HCT116 (cell line): ENCODE data around the gene TSPEAR. TPM values are rescaled to one million over a fixed set of nuclear protein-coding genes. Genes with fewer than 3 reads are reported as not detected.
A peak's percentile ranks its signal among the peaks of the same experiment; 100 is the strongest.

Experiments
- ATAC-seq: fragments of 200-7000 bp; cut with Tn5 transposase; 2 replicates; pipeline ENCODE4 v1.9.1; 2020; ENCODE audit warnings: mild to moderate bottlenecking, moderate library complexity
- BruUV-seq: library from RNA; stranded (reverse); fragments of 400-500 nt; replicated peaks from 2 replicates; lab custom pipeline; 2021; lab: Mats Ljungman, UMichigan
- CTCF ChIA-PET: fragments of 300-600 bp; sonication (Branson Sonifier 250); formaldehyde crosslinking; loops from one replicate; lab custom pipeline; 2021; ENCODE audit warnings: antibody characterized with exemption; lab: Charles Lee
- POLR2A ChIA-PET: fragments of 300-600, 350-600 bp; sonication (Branson Sonifier 250); formaldehyde crosslinking; loops from one replicate; lab custom pipeline; 2021; ENCODE audit warnings: antibody characterized with exemption; lab: Charles Lee
- RAD21 ChIA-PET, 2 experiments: fragments of 300-600 bp; sonication (Branson Sonifier 250); formaldehyde crosslinking; loops; one replicate each; lab custom pipeline; 2023; ENCODE audit warnings: low total read pairs in 2 of 2; ENCODE audit not compliant: uncharacterized antibody in 2 of 2, unreplicated experiment in 2 of 2, low non-redundant PET in 1 of 2; lab: Charles Lee
- DNase-seq: peaks from one replicate; pipeline ENCODE4 v3.0.0-alpha.2; 2010; ENCODE audit warnings: low read depth, low spot score
- H2AFZ ChIP-seq: fragments of 200-600 bp; shearing (Covaris generic), sonication (generic); 2 replicates; pipeline ENCODE4 v1.6.1; 2017; ENCODE audit warnings: low read depth, mixed run types, mixed read lengths, antibody characterized with exemption, low read length; ENCODE audit not compliant: poor library complexity, severe bottlenecking
- H3K27ac ChIP-seq: 2 replicates; pipeline ENCODE4 v1.5.1; 2012; ENCODE audit warnings: low read depth, low read length
- H3K27me3 ChIP-seq: fragments of 200-600 bp; sonication (generic); 2 replicates; pipeline ENCODE4 v1.6.1; 2016; ENCODE audit warnings: mixed run types, low read length, mixed read lengths; ENCODE audit not compliant: insufficient read depth
- H3K36me3 ChIP-seq, 2 experiments: fragments of 200-500 bp in 1 of 2; fragments of 200-600 bp in 1 of 2; sonication (Bioruptor generic) in 1 of 2; sonication (generic) in 1 of 2; 2 replicates each; pipeline versions ENCODE4 v1.5.1 to v1.6.1; 2014 to 2016; ENCODE audit warnings: low read length in 2 of 2, inconsistent platforms in 1 of 2, mixed read lengths in 1 of 2, mixed run types in 1 of 2; ENCODE audit not compliant: insufficient read depth in 2 of 2, control insufficient read depth in 1 of 2
- H3K4me1 ChIP-seq, 2 experiments: fragments of 200-600 bp in 1 of 2; sonication (generic) in 1 of 2; 2 replicates each; pipeline versions ENCODE4 v1.5.1 to v1.6.1; 2012 to 2017; ENCODE audit warnings: low read length in 2 of 2, inconsistent platforms in 1 of 2, mild to moderate bottlenecking in 1 of 2, mixed read lengths in 1 of 2, mixed run types in 1 of 2, moderate library complexity in 1 of 2; ENCODE audit not compliant: insufficient read depth in 2 of 2, control insufficient read depth in 1 of 2
- H3K4me2 ChIP-seq: fragments of 200-600 bp; sonication (generic); 2 replicates; pipeline ENCODE4 v1.6.1; 2017; ENCODE audit warnings: mixed run types, low read length, mixed read lengths
- H3K4me3 ChIP-seq, 2 experiments: fragments of 200-600 bp in 1 of 2; sonication (generic) in 1 of 2; replicated peaks in 1 of 2; 2 replicates each; pipeline ENCODE4 v1.5.1; 2011 to 2016; ENCODE audit warnings: low read length in 2 of 2, control low read depth in 1 of 2, low read depth in 1 of 2, mild to moderate bottlenecking in 1 of 2, mixed read lengths in 1 of 2, mixed run types in 1 of 2
- H3K79me2 ChIP-seq: fragments of 200-600 bp; sonication (generic); 2 replicates; pipeline ENCODE4 v1.6.1; 2017; ENCODE audit warnings: mild to moderate bottlenecking, mixed run types, low read length, moderate library complexity, mixed read lengths; ENCODE audit not compliant: insufficient read depth
- H3K9ac ChIP-seq: fragments of 200-600 bp; sonication (generic); 2 replicates; pipeline ENCODE4 v1.6.1; 2016; ENCODE audit warnings: low read length, mixed read lengths
- H3K9me2 ChIP-seq: fragments of 200-600 bp; sonication (generic), shearing (Covaris generic); 2 replicates; pipeline ENCODE4 v1.6.1; 2017; ENCODE audit warnings: mixed run types, mild to moderate bottlenecking, moderate library complexity; ENCODE audit not compliant: insufficient read depth
- H3K9me3 ChIP-seq, 2 experiments: fragments of 200-500 bp in 1 of 2; fragments of 200-600 bp in 1 of 2; sonication (Bioruptor generic) in 1 of 2; sonication (generic) in 1 of 2; 2 replicates each; pipeline ENCODE4 v1.6.1; 2014 to 2017; ENCODE audit warnings: low read length in 2 of 2, mixed read lengths in 2 of 2, inconsistent platforms in 1 of 2, low read depth in 1 of 2, mild to moderate bottlenecking in 1 of 2, mixed run types in 1 of 2, moderate library complexity in 1 of 2; ENCODE audit not compliant: control insufficient read depth in 1 of 2, insufficient read depth in 1 of 2
- H4K20me1 ChIP-seq: fragments of 200-600 bp; sonication (generic), shearing (Covaris generic); 2 replicates; pipeline ENCODE4 v1.6.1; 2017; ENCODE audit warnings: mixed run types, mild to moderate bottlenecking, moderate library complexity; ENCODE audit not compliant: insufficient read depth
- CBX3 ChIP-seq: IDR thresholded peaks from 2 replicates; pipeline ENCODE4 v1.6.1; 2012; ENCODE audit warnings: low read depth
- CEBPB ChIP-seq: IDR thresholded peaks from 2 replicates; pipeline ENCODE4 v1.6.1; 2012; ENCODE audit warnings: low read depth
- CTCF ChIP-seq, 3 experiments: fragments of 200-600 bp in 1 of 3; sonication (generic) in 1 of 3; IDR thresholded peaks in 2 of 3; conservative IDR thresholded peaks in 1 of 3; 2 replicates each; pipeline ENCODE4 v1.5.1; 2012 to 2017; ENCODE audit warnings: low read depth in 2 of 3, low read length in 2 of 3, antibody characterized with exemption in 1 of 3, borderline replicate concordance in 1 of 3, control low read depth in 1 of 3, mild to moderate bottlenecking in 1 of 3, mixed read lengths in 1 of 3, mixed run types in 1 of 3, moderate library complexity in 1 of 3; ENCODE audit not compliant: insufficient read depth in 1 of 3
- ELF1 ChIP-seq: IDR thresholded peaks from 2 replicates; pipeline ENCODE4 v1.6.1; 2012; ENCODE audit warnings: low read depth, borderline replicate concordance
- FOSL1 ChIP-seq: IDR thresholded peaks from 2 replicates; pipeline ENCODE4 v1.6.1; 2012; ENCODE audit warnings: low read depth
- JUND ChIP-seq: IDR thresholded peaks from 2 replicates; pipeline ENCODE4 v1.6.1; 2012
- MAX ChIP-seq: IDR thresholded peaks from 2 replicates; pipeline ENCODE4 v1.6.1; 2012
- POLR2AphosphoS5 ChIP-seq: IDR thresholded peaks from 2 replicates; pipeline ENCODE4 v1.6.1; 2011; ENCODE audit warnings: mild to moderate bottlenecking, low read depth, low read length, moderate library complexity
- RAD21 ChIP-seq: IDR thresholded peaks from 2 replicates; pipeline ENCODE4 v1.6.1; 2012; ENCODE audit warnings: low read depth, mild to moderate bottlenecking
- SIN3A ChIP-seq: IDR thresholded peaks from 2 replicates; pipeline ENCODE4 v1.6.1; 2012; ENCODE audit warnings: low read depth
- SRF ChIP-seq: IDR thresholded peaks from 2 replicates; pipeline ENCODE4 v1.6.1; 2012; ENCODE audit warnings: low read depth
- TCF7L2 ChIP-seq: IDR thresholded peaks from 2 replicates; pipeline ENCODE4 v1.7.0; 2011; ENCODE audit warnings: borderline replicate concordance, inconsistent platforms; ENCODE audit not compliant: insufficient read depth, insufficient read length; ENCODE audit errors: extremely low read depth
- intact Hi-C: fragments of 100-400 bp; cut with micrococcal nuclease; formaldehyde crosslinking; loops from 2 replicates; pipeline ENCODE4 v1.10.0; 2022
- total RNA-seq: library from RNA; stranded (reverse); gene quantifications from one replicate; pipeline ENCODE4 v1.2.1, GENCODE V29; 2021; ENCODE audit not compliant: unreplicated experiment

The TSPEAR gene
- total RNA-seq, 1 experiment from 2014 or later = not detected

GRCh38 chr21:44534688-44535087 is 176.7 kb downstream of the TSPEAR start:
- H3K4me2 ChIP-seq = no peak overlapping the region
- no TSS peak for BruUV-seq
- no peaks in the 10 kb centered on the region for H3K36me3 ChIP-seq
- H4K20me1 ChIP-seq = no peaks in the 10 kb centered on the region
- intact Hi-C loops = no loop called here
- no peaks in the 10 kb centered on the region for H3K9me3 ChIP-seq
- RAD21 ChIA-PET = no interaction called here
- H3K79me2 ChIP-seq = no peaks in the 10 kb centered on the region
- CTCF ChIA-PET = no interaction called here
- no peak overlapping the region for H2AFZ ChIP-seq
- no peak for TF ChIP-seq POLR2AphosphoS5
- TF ChIP-seq FOSL1 = no peak
- no peak for TF ChIP-seq CTCF (IDR thresholded peaks at IDR 0.05 in 2 of 3, conservative IDR thresholded peaks at IDR 0.05 in 1 of 3; ENCODE audit: borderline replicate concordance in 1 of 3, insufficient read depth in 1 of 3, low read depth in 2 of 3, low read length in 2 of 3)
- TF ChIP-seq JUND = no peak
- TF ChIP-seq MAX = no peak
- H3K4me3 ChIP-seq = no peak overlapping the region
- no peak for ATAC-seq
- no peak overlapping the region for H3K9ac ChIP-seq
- no peaks in the 10 kb centered on the region for H3K27me3 ChIP-seq
- DNase-seq = no peak
- POLR2A ChIA-PET = no interaction called here
- H3K9me2 ChIP-seq = no peaks in the 10 kb centered on the region
- no peaks in the 10 kb centered on the region for H3K4me1 ChIP-seq
- H3K27ac ChIP-seq = no peak overlapping the region

- CTCF ChIA-PET = no interaction called here
- no peak for TF ChIP-seq FOSL1
- TF ChIP-seq SIN3A = no peak
- no peak for TF ChIP-seq CTCF (IDR thresholded peaks at IDR 0.05 in 2 of 3, conservative IDR thresholded peaks at IDR 0.05 in 1 of 3; ENCODE audit: borderline replicate concordance in 1 of 3, insufficient read depth in 1 of 3, low read depth in 2 of 3, low read length in 2 of 3)
- no peak for TF ChIP-seq ELF1
- TF ChIP-seq CBX3 = no peak
- TF ChIP-seq RAD21 = no peak
- TF ChIP-seq SRF = no peak
- no peak for TF ChIP-seq MAX
- TF ChIP-seq JUND = no peak
- no peak for TF ChIP-seq TCF7L2
- TF ChIP-seq CEBPB = no peak
Observed at GRCh38 chr21:44533891-44534627, 177.3 kb downstream of the TSPEAR start.

More at GRCh38 chr21:44533891-44534627, 177.3 kb downstream of the TSPEAR start:
- ATAC-seq (peak; percentile 56), DNase-seq (peak; percentile 4)
- Histone ChIP-seq H3K9me3 (no peaks in the 10 kb centered on the region), H4K20me1 (no peaks in the 10 kb centered on the region), H3K4me2 (no peak overlapping the region), H3K4me1 (no peaks in the 10 kb centered on the region), H3K79me2 (no peaks in the 10 kb centered on the region), H2AFZ (no peak overlapping the region), H3K27ac (no peak overlapping the region), H3K9me2 (no peaks in the 10 kb centered on the region), H3K4me3 (no peak overlapping the region), H3K36me3 (no peaks in the 10 kb centered on the region), H3K9ac (no peak overlapping the region), H3K27me3 (no peaks in the 10 kb centered on the region)
- BruUV-seq = no TSS peak
- intact Hi-C loops = no loop called here
- RAD21 ChIA-PET = no interaction called here
- POLR2A ChIA-PET = no interaction called here
